Upper lobe of left lung (tissue), 6 donors: Measurements from ENCODE around the gene PRAME. TPM values are rescaled to one million over a fixed set of nuclear protein-coding genes. Genes with fewer than 3 reads are reported as not detected.

Experiments
- ATAC-seq, 2 donors: fragments of 200-7000 bp; cut with Tn5 transposase; one replicate each; pipeline ENCODE4 v1.9.1; 2022; ENCODE audit warnings: mild to moderate bottlenecking in 2 of 2, moderate library complexity in 2 of 2; ENCODE audit not compliant: low FRiP score in 2 of 2
- DNase-seq, 2 donors: peaks; one replicate each; pipeline ENCODE4 v3.0.0-alpha.2; 2019 to 2020
- H3K27ac ChIP-seq, 4 donors: fragments of 200-600 bp; sonication (generic); one replicate each; pipeline ENCODE4 v1.5.1; 2016 to 2019
- H3K27me3 ChIP-seq, 4 donors: fragments of 200-600 bp; sonication (generic); one replicate each; pipeline ENCODE4 v1.5.1; 2017 to 2019
- H3K36me3 ChIP-seq, 4 donors: fragments of 200-600 bp; sonication (generic); one replicate each; pipeline ENCODE4 v1.5.1; 2016 to 2019
- H3K4me1 ChIP-seq, 4 donors: fragments of 200-600 bp; sonication (generic); one replicate each; pipeline ENCODE4 v1.5.1; 2018 to 2019
- H3K4me3 ChIP-seq, 4 donors: fragments of 200-600 bp; sonication (generic); one replicate each; pipeline ENCODE4 v1.5.1; 2017 to 2019; ENCODE audit warnings: mild to moderate bottlenecking in 2 of 4, moderate library complexity in 1 of 4
- H3K9me3 ChIP-seq, 4 donors: fragments of 200-600 bp; sonication (generic); one replicate each; pipeline ENCODE4 v1.5.1; 2018 to 2019
- EP300 ChIP-seq, 4 donors: sonication (generic); formaldehyde crosslinking; IDR thresholded peaks; one replicate each; pipeline ENCODE4 v1.5.1; 2017; ENCODE audit warnings: antibody characterized with exemption in 4 of 4, control low read depth in 2 of 4
- POLR2A ChIP-seq, 4 donors: fragments of 450-650 bp; IDR thresholded peaks; one replicate each; pipeline ENCODE4 v1.5.1; 2016 to 2017; ENCODE audit warnings: antibody characterized with exemption in 4 of 4, mild to moderate bottlenecking in 2 of 4
- POLR2AphosphoS5 ChIP-seq, 2 donors: sonication (generic); formaldehyde crosslinking; IDR thresholded peaks; one replicate each; pipeline ENCODE4 v1.5.1; 2017; ENCODE audit warnings: antibody characterized with exemption in 2 of 2
- WGBS, 2 donors: methylation state at CpG; one replicate each; pipeline ENCODE4 v1.1.5; 2017 to 2018; 5-methylcytosine and 5-hydroxymethylcytosine counted together
- total RNA-seq, 6 donors: library from RNA; depleted of rRNA in 4 of 6; stranded (reverse); fragments of >200 nt in 4 of 6; gene quantifications; one replicate each; pipeline versions ENCODE4 v1.1.0 to v1.2.1, GENCODE V29; 2016 to 2021
- TF ChIP-seq, protein P1 (sequence below), 6 experiments: fragments of 450-650 bp in 4 of 6; fragments of 200-600 bp in 2 of 6; sonication (generic) in 2 of 6; IDR thresholded peaks; one replicate each; pipeline ENCODE4 v1.5.1; 2016 to 2019; ENCODE audit warnings: antibody characterized with exemption in 6 of 6
- donor health status: DM: no; HTN: no; CAD: no; lungs with moderate emphysema.
- donor health status: DM: no; HTN: yes; CAD: no; lungs with severe emphysema.

PRAME gene
- total RNA-seq, 6 donors from 2014 or later = 1.3 to 3.5 TPM; not detected in 4

GRCh38 chr22:22554587-22555284 is 4.3 kb downstream of the PRAME start:
- H3K27ac ChIP-seq = no peak overlapping the region
- DNase-seq (no peak), ATAC-seq (peak; percentile 13 to 17)
- H3K4me3 ChIP-seq = no peak overlapping the region
- H3K27me3 ChIP-seq = no peaks in the 10 kb centered on the region
- TF ChIP-seq, protein P1, sequence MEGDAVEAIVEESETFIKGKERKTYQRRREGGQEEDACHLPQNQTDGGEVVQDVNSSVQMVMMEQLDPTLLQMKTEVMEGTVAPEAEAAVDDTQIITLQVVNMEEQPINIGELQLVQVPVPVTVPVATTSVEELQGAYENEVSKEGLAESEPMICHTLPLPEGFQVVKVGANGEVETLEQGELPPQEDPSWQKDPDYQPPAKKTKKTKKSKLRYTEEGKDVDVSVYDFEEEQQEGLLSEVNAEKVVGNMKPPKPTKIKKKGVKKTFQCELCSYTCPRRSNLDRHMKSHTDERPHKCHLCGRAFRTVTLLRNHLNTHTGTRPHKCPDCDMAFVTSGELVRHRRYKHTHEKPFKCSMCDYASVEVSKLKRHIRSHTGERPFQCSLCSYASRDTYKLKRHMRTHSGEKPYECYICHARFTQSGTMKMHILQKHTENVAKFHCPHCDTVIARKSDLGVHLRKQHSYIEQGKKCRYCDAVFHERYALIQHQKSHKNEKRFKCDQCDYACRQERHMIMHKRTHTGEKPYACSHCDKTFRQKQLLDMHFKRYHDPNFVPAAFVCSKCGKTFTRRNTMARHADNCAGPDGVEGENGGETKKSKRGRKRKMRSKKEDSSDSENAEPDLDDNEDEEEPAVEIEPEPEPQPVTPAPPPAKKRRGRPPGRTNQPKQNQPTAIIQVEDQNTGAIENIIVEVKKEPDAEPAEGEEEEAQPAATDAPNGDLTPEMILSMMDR (IDR thresholded peaks at IDR 0.05) = no peak
- TF ChIP-seq EP300 (IDR thresholded peaks at IDR 0.05) (no peak), POLR2A (IDR thresholded peaks at IDR 0.05) (no peak), POLR2AphosphoS5 (IDR thresholded peaks at IDR 0.05) (no peak)
- H3K9me3 ChIP-seq = no peaks in the 10 kb centered on the region
- H3K4me1 ChIP-seq = no peaks in the 10 kb centered on the region
- 70 to 72% methylated on average over 3 to 4 of the region's 4 CpGs for WGBS, 2 donors
- no peaks in the 10 kb centered on the region for H3K36me3 ChIP-seq

GRCh38 chr22:22553735-22554586 is 5.1 kb downstream of the PRAME start:
- no peak for ATAC-seq
- WGBS, 2 donors = 59 to 61% methylated on average over 8 of the region's 8 CpGs
- Histone ChIP-seq H3K4me1 (no peaks in the 10 kb centered on the region), H3K9me3 (no peaks in the 10 kb centered on the region), H3K4me3 (no peak overlapping the region), H3K27me3 (no peaks in the 10 kb centered on the region), H3K36me3 (no peaks in the 10 kb centered on the region), H3K27ac (no peak overlapping the region)
- TF ChIP-seq POLR2AphosphoS5 (IDR thresholded peaks at IDR 0.05) = no peak
- no peak for TF ChIP-seq POLR2A (IDR thresholded peaks at IDR 0.05)
- no peak for TF ChIP-seq EP300 (IDR thresholded peaks at IDR 0.05)
- TF ChIP-seq, protein P1 (IDR thresholded peaks at IDR 0.05) = no peak
- DNase-seq = no peak

DNA sequence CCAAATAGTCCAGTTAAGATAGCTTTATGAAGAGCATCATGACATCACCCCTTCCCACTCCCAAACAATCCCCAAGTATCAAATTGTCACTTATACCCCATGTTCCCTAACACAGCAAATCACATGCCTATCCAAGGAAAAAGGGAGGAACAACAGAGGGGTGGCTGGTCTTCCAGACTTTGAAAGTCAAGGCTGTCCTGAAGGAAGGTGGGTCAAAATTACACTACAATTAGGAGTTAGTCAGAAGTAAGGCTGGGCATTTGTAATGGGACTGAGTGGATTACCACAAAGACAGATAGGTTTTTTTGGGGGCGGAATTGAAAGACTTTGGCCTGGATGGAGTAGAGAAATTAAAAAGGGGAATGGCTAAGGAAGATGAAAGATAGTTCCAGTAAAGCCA is 5.9 kb downstream of the PRAME start:
- no peak for TF ChIP-seq POLR2AphosphoS5 (IDR thresholded peaks at IDR 0.05)
- no peak for TF ChIP-seq EP300 (IDR thresholded peaks at IDR 0.05)
- no peak for TF ChIP-seq POLR2A (IDR thresholded peaks at IDR 0.05)
- TF ChIP-seq, protein P1 (IDR thresholded peaks at IDR 0.05) = no peak
- no peak overlapping the region for H3K27ac ChIP-seq
- H3K4me1 ChIP-seq = no peaks in the 10 kb centered on the region
- no peaks in the 10 kb centered on the region for H3K27me3 ChIP-seq
- H3K36me3 ChIP-seq = no peaks in the 10 kb centered on the region
- DNase-seq (no peak), ATAC-seq (no peak)
- no peak overlapping the region for H3K4me3 ChIP-seq
- WGBS, 2 donors = 81 to 96% methylated on average over 1 of the region's 1 CpG
- H3K9me3 ChIP-seq = no peaks in the 10 kb centered on the region

- TF ChIP-seq, protein P1 (IDR thresholded peaks at IDR 0.05) = no peak
- no peak for TF ChIP-seq EP300 (IDR thresholded peaks at IDR 0.05)
- TF ChIP-seq POLR2A (IDR thresholded peaks at IDR 0.05) = no peak
- no peak for TF ChIP-seq POLR2AphosphoS5 (IDR thresholded peaks at IDR 0.05)
- 62 to 77% methylated on average over 4 of the region's 4 CpGs for WGBS, 2 donors
- Histone ChIP-seq H3K27me3 (no peaks in the 10 kb centered on the region), H3K4me1 (no peaks in the 10 kb centered on the region), H3K4me3 (no peak overlapping the region), H3K36me3 (no peaks in the 10 kb centered on the region), H3K9me3 (no peaks in the 10 kb centered on the region), H3K27ac (no peak overlapping the region)
- DNase-seq (no peak), ATAC-seq (no peak)
Measured at GRCh38 chr22:22552630-22553029, 6.4 kb downstream of the PRAME start.
